GM23248 (cell line): ENCODE data around the gene FCGR3B. TPM values are rescaled to one million over a fixed set of nuclear protein-coding genes. Genes with fewer than 3 reads are reported as not detected.
"Not testable (repeated sequence)": the region's sequence is repeated elsewhere in the genome, so short reads cannot be mapped to it uniquely, and the experiment has no call there.

ENCODE experiments used
- DNase-seq: peaks from one replicate; pipeline ENCODE4 v3.0.0-alpha.2; 2015
- H2AFZ ChIP-seq: fragments of 200-600 bp; sonication (generic); 2 replicates; pipeline ENCODE4 v1.6.1; 2016; ENCODE audit warnings: antibody characterized with exemption
- H3F3A ChIP-seq: fragments of 200-600 bp; sonication (generic); 2 replicates; pipeline ENCODE4 v1.6.1; 2016; ENCODE audit warnings: mild to moderate bottlenecking, antibody characterized with exemption, mixed run types; ENCODE audit not compliant: insufficient read depth
- H3K27ac ChIP-seq: fragments of 200-600 bp; sonication (generic); 2 replicates; pipeline ENCODE4 v1.5.1; 2016; ENCODE audit warnings: mild to moderate bottlenecking
- H3K27me3 ChIP-seq: fragments of 200-600 bp; sonication (generic); replicated peaks from 2 replicates; pipeline ENCODE4 v1.6.1; 2016; ENCODE audit warnings: mild to moderate bottlenecking; ENCODE audit not compliant: insufficient read depth
- H3K36me3 ChIP-seq: fragments of 200-600 bp; sonication (generic); 2 replicates; pipeline ENCODE4 v1.6.1; 2016; ENCODE audit warnings: low read depth, mild to moderate bottlenecking
- H3K4me1 ChIP-seq: fragments of 200-600 bp; sonication (generic); 2 replicates; pipeline ENCODE4 v1.6.1; 2016; ENCODE audit warnings: mild to moderate bottlenecking; ENCODE audit not compliant: insufficient read depth
- H3K4me2 ChIP-seq: fragments of 200-600 bp; sonication (generic); one replicate; pipeline ENCODE4 v1.6.1; 2016; ENCODE audit warnings: mild to moderate bottlenecking; ENCODE audit not compliant: unreplicated experiment
- H3K4me3 ChIP-seq: fragments of 200-600 bp; sonication (generic); 2 replicates; pipeline ENCODE4 v1.5.1; 2016; ENCODE audit warnings: mild to moderate bottlenecking
- H3K79me2 ChIP-seq: fragments of 200-600 bp; sonication (generic); 2 replicates; pipeline ENCODE4 v1.6.1; 2016; ENCODE audit warnings: mild to moderate bottlenecking; ENCODE audit not compliant: insufficient read depth
- H3K9ac ChIP-seq: fragments of 200-600 bp; sonication (generic); 2 replicates; pipeline ENCODE4 v1.6.1; 2016; ENCODE audit warnings: mild to moderate bottlenecking
- H3K9me2 ChIP-seq: fragments of 200-600 bp; sonication (generic); 2 replicates; pipeline ENCODE4 v1.6.1; 2016; ENCODE audit warnings: mixed run types, mild to moderate bottlenecking, moderate library complexity; ENCODE audit not compliant: insufficient read depth
- H3K9me3 ChIP-seq: fragments of 200-600 bp; sonication (generic); one replicate; pipeline ENCODE4 v1.6.1; 2017; ENCODE audit warnings: low read depth
- H4K20me1 ChIP-seq: fragments of 200-600 bp; sonication (generic); 2 replicates; pipeline ENCODE4 v1.6.0; 2016; ENCODE audit not compliant: insufficient read depth
- WGBS, 2 experiments: methylation state at CpG; one replicate each; pipeline ENCODE4 v1.1.6; 2015 to 2017; ENCODE audit warnings: low lambda C conversion rate in 2 of 2, low coverage in 1 of 2; ENCODE audit errors: missing lambda C conversion rate in 2 of 2; 5-methylcytosine and 5-hydroxymethylcytosine counted together
- in situ Hi-C: fragments of 300-500 bp; cut with MboI; formaldehyde crosslinking; loops from 2 replicates; pipeline ENCODE4 v1.15.0; 2020
- polyA plus RNA-seq: library from polyadenylated mRNA; unstranded; fragments of >200 nt; fragmentation: Nextera tagmentation; extraction: Ambion mirVana; gene quantifications from 2 replicates; pipeline ENCODE4 v1.2.1, GENCODE V29; 2016
- total RNA-seq: library from RNA; depleted of rRNA; stranded (reverse); fragments of >200 nt; shearing (Covaris generic); gene quantifications from 2 replicates; pipeline ENCODE4 v1.2.3, GENCODE V29; 2014

The FCGR3B gene
- total and polyA plus RNA-seq, 2 experiments from 2014 or later: not detected

DNA sequence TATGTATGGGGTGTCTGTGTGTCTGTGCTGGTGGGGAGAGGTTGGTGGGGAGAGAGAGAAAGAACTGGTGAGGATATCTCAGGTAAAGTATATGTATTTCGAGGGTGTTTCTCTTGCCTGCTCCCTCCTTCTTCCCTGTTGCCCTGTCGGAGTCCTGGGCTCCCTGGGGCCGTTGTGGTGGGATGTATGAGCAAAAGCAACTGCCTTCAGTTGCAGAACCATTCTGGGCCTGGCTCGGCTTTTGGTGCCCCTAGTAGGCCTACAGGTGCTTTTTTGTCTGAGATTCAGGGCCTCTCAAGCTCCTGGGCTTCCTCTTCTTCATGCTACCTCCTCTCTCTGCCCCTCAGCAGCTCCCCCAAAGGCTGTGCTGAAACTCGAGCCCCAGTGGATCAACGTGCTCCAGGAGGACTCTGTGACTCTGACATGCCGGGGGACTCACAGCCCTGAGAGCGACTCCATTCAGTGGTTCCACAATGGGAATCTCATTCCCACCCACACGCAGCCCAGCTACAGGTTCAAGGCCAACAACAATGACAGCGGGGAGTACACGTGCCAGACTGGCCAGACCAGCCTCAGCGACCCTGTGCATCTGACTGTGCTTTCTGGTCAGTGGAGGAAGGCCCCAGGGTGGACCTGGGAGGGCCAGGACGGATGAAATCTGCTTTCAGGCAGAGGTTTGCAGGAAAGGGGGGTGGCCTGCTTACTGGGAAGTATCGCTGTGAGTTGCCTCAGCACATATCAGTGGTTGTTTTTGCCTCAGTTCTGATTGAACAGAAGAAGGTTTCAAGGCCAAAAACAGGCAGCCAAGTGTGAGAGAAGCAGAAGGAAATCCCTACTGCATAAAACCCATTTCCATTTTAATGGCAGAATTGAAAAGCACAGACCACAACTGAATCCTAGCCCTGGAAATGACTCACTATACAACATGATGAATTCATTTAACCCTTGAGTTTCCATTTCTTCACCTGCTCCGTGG lies 40.4 kb upstream of the FCGR3B start:
- H3K4me2 ChIP-seq, H3K9me3 ChIP-seq, H3F3A ChIP-seq, DNase-seq, H3K27ac ChIP-seq, H3K9me2 ChIP-seq, H2AFZ ChIP-seq, H3K27me3 ChIP-seq, H3K36me3 ChIP-seq, H3K9ac ChIP-seq, H3K4me1 ChIP-seq, H4K20me1 ChIP-seq, H3K79me2 ChIP-seq, in situ Hi-C loops, H3K4me3 ChIP-seq: not testable (repeated sequence)
- WGBS, 2 experiments: 65 to 73% methylated on average over 11 to 13 of the region's 15 CpGs

DNA sequence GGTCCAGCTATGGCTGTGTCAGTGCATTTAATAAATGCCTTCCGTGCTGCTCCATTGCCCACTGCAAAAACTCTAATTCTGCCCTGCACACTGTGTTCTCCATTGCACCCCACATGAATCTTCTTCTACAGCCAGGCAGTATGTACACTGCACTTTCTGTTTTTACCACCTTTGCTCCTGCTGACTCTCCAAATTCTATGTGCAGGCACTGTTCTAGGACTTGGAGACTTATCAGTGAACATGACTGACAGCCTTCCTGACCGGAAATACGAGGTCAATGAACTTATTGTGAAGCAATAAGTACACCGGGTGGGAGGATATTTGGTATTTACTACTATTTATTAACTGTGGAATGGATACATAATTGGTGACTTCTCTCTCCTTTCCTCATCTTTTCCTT lies 33.7 kb upstream of the FCGR3B start:
- H3K4me1 ChIP-seq, DNase-seq, H3K9ac ChIP-seq, H3F3A ChIP-seq, H2AFZ ChIP-seq, H3K79me2 ChIP-seq, H3K4me3 ChIP-seq, H3K4me2 ChIP-seq, H3K27ac ChIP-seq, H4K20me1 ChIP-seq, H3K9me3 ChIP-seq, H3K9me2 ChIP-seq, H3K27me3 ChIP-seq, H3K36me3 ChIP-seq, in situ Hi-C loops: not testable (repeated sequence)
- no CpG with 5 or more reads among the region's 4 CpGs for WGBS, 2 experiments

GRCh38 chr1:161663569-161663968 lies 32.6 kb upstream of the FCGR3B start:
- not testable (repeated sequence) for H3K4me1 ChIP-seq, H3K36me3 ChIP-seq
- no CpG with 5 or more reads among the region's 1 CpG for WGBS, 2 experiments

GRCh38 chr1:161662684-161663339 lies 31.8 kb upstream of the FCGR3B start, which contains the start of gene FCGR2B:
Gene FCGR2B (plus strand): TSS chr1:161663143. CDS start chr1:161663242, 99 bp downstream.
- H3K9me3 ChIP-seq, H3F3A ChIP-seq, H3K36me3 ChIP-seq, H3K9me2 ChIP-seq, H3K79me2 ChIP-seq, H3K27ac ChIP-seq, H3K9ac ChIP-seq, H2AFZ ChIP-seq, H3K4me2 ChIP-seq, H3K4me1 ChIP-seq, H3K27me3 ChIP-seq, H4K20me1 ChIP-seq, H3K4me3 ChIP-seq, in situ Hi-C loops, DNase-seq: not testable (repeated sequence)
- WGBS, 2 experiments: no CpG with 5 or more reads among the region's 4 CpGs

More at GRCh38 chr1:161663569-161663968, 32.6 kb upstream of the FCGR3B start:
- H3K9me2 ChIP-seq, H3K9ac ChIP-seq, H3K4me2 ChIP-seq, H3K9me3 ChIP-seq, H3K27ac ChIP-seq, H3K27me3 ChIP-seq, H3F3A ChIP-seq, in situ Hi-C loops, H2AFZ ChIP-seq, H4K20me1 ChIP-seq, DNase-seq, H3K79me2 ChIP-seq, H3K4me3 ChIP-seq: not testable (repeated sequence)

GRCh38 chr1:161661660-161662311 lies 30.8 kb upstream of the FCGR3B start:
- H3K9me3 ChIP-seq, H3K4me2 ChIP-seq, H3K27ac ChIP-seq, in situ Hi-C loops, H3K4me1 ChIP-seq, H3K9ac ChIP-seq, H3F3A ChIP-seq, H3K4me3 ChIP-seq, H3K27me3 ChIP-seq, DNase-seq, H4K20me1 ChIP-seq, H2AFZ ChIP-seq, H3K79me2 ChIP-seq, H3K36me3 ChIP-seq, H3K9me2 ChIP-seq: not testable (repeated sequence)
- 22 to 29% methylated on average over 3 to 4 of the region's 9 CpGs for WGBS, 2 experiments

GRCh38 chr1:161658524-161658923 lies 27.5 kb upstream of the FCGR3B start:
- H3K27me3 ChIP-seq, in situ Hi-C loops, H3K4me2 ChIP-seq, H3K79me2 ChIP-seq, H3K36me3 ChIP-seq, H3K4me3 ChIP-seq, H4K20me1 ChIP-seq, H3K4me1 ChIP-seq, H3K9ac ChIP-seq, H3K9me3 ChIP-seq, H2AFZ ChIP-seq, H3F3A ChIP-seq, DNase-seq, H3K9me2 ChIP-seq, H3K27ac ChIP-seq: not testable (repeated sequence)

DNA sequence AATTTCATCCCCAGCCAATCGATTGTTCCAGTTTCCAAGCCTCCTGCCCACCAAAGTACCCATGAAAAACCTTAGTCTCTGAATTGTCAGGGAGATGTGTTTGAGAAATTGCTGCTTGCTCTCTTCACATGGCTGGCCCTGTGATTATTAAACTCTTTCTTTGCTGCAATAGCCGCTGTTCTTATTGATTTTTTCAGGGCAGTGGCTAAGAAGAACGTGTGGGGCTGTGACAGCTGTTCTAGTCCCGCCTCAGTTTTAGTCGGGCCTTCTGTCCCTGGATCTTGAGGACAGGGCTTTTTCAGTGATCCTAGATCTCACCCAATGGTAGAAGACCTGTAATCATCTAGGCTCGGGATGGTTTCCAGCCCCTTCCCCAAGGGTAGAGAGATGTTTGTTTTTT lies 23.0 kb upstream of the FCGR3B start:
- DNase-seq, H3K9me2 ChIP-seq, H3F3A ChIP-seq, H3K79me2 ChIP-seq, H3K27me3 ChIP-seq, H3K9ac ChIP-seq, H3K4me2 ChIP-seq, H3K36me3 ChIP-seq, in situ Hi-C loops, H3K4me3 ChIP-seq, H2AFZ ChIP-seq, H3K4me1 ChIP-seq, H3K9me3 ChIP-seq, H3K27ac ChIP-seq, H4K20me1 ChIP-seq: not testable (repeated sequence)
- 70 to 75% methylated on average over 6 of the region's 6 CpGs for WGBS, 2 experiments
